ENCODE measurements around the gene L3MBTL2.
"Not testable (repeated sequence)": the region's sequence is repeated elsewhere in the genome, so short reads cannot be mapped to it uniquely, and the experiment has no call there.

The L3MBTL2 gene

DNA sequence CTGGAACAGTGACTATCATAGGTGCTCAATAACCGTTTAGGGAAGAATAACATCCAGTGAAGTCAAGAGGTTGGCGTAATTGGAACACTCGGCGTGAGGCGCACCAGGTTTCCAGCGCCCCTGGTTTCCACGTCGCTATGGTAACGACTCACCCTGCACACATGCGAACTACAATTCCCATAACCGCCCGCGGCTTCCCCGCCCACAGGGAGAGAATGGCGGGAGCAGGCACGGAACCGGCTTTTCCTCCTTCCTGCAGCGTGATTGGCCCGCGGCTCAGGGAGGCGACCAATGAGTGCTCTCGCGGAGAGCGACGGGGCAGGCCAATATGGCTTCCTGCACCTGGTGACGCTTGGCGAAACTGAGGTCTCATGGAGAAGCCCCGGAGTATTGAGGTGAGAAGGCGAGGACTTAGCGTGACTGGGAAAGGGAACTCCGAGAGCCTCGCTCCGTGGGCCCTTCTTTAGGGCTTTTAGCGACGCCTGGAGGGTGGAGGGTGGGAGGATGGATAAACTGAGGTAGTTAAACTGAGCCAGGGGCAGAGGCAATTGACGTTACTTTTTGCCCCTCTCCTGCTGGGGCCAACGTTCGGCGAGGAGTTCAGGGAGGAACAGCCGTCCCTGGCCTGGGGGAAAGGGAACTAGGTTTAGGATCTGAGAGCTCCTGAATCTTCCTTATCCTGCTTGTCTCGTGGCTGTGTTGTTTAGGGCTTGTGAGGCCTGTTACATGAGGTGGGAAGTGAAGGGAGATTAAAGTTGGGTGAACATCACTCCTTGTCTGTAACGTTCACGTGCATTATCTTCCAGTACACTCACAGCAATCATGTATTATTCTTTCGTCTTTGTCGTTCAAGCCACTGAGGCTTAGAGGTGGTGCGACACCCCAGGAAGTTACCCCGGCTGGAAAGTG, at the start of gene L3MBTL2:
TSS of gene L3MBTL2 (plus strand) at position 321 of the 909 bp plus-strand sequence. CDS start at position 372, 51 bp downstream.
- peak; percentile 91 to 96 for DNase-seq (ENCODE audit: low read depth in 1 of 2, low spot score in 1 of 2)
- in situ Hi-C loops (cut with HindIII; ENCODE audit: low pct_unique_long_range_greater_than_20kb, low sequenced_read_pairs) = no loop called here
- TF ChIP-seq JUND (IDR thresholded peaks at IDR 0.05; ENCODE audit: low read depth) = no peak

DNA sequence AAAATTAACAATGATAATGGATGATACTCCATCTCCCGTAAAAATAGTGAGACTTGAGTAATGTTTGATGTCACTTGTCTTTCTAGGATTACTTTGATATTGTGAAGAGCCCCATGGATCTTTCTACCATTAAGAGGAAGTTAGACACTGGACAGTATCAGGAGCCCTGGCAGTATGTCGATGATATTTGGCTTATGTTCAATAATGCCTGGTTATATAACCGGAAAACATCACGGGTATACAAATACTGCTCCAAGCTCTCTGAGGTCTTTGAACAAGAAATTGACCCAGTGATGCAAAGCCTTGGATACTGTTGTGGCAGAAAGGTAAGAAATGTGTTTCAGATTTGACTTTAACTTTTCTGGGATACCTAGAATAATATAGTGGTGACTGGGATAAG, 48.0 kb upstream of the L3MBTL2 start:
- in situ Hi-C loops (cut with HindIII; ENCODE audit: low pct_unique_long_range_greater_than_20kb, low sequenced_read_pairs) = no loop called here
- no peak for TF ChIP-seq JUND (IDR thresholded peaks at IDR 0.05; ENCODE audit: low read depth)
- no peak for DNase-seq (ENCODE audit: low read depth in 1 of 2, low spot score in 1 of 2)

DNA sequence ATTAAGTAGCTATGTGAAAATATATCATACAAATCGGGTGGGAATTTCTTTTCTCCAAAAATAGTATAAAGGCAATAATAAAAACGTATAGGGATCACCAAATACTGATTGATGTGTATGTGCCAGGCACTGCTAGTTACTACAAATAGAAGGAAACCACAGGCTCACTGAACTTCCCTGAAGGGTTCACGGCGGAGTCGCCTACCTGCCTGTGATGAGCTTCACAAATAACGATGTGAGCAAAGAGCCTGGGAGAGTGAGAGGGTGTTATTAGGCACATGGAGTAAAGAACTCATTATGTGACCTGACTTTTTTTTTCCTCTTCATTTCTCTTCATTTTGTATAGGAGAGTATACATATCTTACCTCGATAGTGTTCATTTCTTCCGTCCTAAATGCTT, 36.0 kb upstream of the L3MBTL2 start:
- no peak for TF ChIP-seq JUND (IDR thresholded peaks at IDR 0.05; ENCODE audit: low read depth)
- in situ Hi-C loops (cut with HindIII; ENCODE audit: low pct_unique_long_range_greater_than_20kb, low sequenced_read_pairs) = no loop called here
- DNase-seq (ENCODE audit: low read depth in 1 of 2, low spot score in 1 of 2) = no peak

DNA sequence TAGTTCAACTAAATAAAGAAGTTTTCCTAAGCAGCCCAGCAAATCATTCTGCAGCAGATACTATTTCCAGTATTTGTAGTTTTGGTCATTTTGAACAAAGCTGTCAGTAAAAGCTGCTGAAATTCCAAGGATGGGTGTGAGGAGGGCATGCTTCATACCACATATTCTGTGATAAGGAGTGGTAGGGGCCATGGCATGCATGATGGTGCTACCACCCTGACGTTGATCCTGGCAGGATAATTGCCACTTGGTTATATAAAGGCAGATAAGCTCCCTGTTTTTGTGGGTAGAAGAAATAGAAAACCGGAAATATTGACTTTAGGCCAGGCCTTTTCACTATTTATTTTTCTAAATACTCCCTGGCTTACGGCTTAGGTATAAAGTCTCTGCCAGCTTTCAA, 33.1 kb upstream of the L3MBTL2 start:
- in situ Hi-C loops (cut with HindIII; ENCODE audit: low pct_unique_long_range_greater_than_20kb, low sequenced_read_pairs) = no loop called here
- no peak for TF ChIP-seq JUND (IDR thresholded peaks at IDR 0.05; ENCODE audit: low read depth)
- no peak for DNase-seq (ENCODE audit: low read depth in 1 of 2, low spot score in 1 of 2)

DNA sequence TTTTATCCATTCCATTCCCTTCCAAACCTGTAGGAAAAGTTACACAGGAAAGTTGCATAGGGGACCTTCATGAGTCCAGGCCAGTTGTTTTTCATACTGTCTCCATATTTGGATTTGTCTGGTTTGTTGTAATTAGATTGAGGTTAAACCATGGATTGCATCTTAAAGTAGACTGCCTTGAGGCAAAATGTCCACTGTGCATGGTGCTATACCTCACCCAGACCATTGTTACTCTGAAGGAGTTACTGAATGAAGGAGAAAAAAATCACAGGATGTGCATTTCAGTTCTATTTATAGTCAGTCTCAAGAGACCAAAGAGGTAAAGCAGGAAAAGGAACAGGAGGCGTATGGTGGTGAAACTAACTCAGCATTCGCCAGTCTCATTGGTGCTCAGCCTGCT, 29.6 kb upstream of the L3MBTL2 start:
- TF ChIP-seq JUND (IDR thresholded peaks at IDR 0.05; ENCODE audit: low read depth) = no peak
- in situ Hi-C loops (cut with HindIII; ENCODE audit: low pct_unique_long_range_greater_than_20kb, low sequenced_read_pairs) = no loop called here

DNA sequence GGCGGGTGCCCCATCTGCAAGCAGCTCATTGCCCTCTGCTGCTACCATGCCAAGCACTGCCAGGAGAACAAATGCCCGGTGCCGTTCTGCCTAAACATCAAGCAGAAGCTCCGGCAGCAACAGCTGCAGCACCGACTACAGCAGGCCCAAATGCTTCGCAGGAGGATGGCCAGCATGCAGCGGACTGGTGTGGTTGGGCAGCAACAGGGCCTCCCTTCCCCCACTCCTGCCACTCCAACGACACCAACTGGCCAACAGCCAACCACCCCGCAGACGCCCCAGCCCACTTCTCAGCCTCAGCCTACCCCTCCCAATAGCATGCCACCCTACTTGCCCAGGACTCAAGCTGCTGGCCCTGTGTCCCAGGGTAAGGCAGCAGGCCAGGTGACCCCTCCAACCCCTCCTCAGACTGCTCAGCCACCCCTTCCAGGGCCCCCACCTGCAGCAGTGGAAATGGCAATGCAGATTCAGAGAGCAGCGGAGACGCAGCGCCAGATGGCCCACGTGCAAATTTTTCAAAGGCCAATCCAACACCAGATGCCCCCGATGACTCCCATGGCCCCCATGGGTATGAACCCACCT, 28.0 kb upstream of the L3MBTL2 start:
- no peak for DNase-seq (ENCODE audit: low read depth in 1 of 2, low spot score in 1 of 2)
- in situ Hi-C loops (cut with HindIII; ENCODE audit: low pct_unique_long_range_greater_than_20kb, low sequenced_read_pairs) = no loop called here
- TF ChIP-seq JUND (IDR thresholded peaks at IDR 0.05; ENCODE audit: low read depth) = no peak

More for the DNA sequence above, 29.6 kb upstream of the L3MBTL2 start:
- no peak for DNase-seq (ENCODE audit: low read depth in 1 of 2, low spot score in 1 of 2)

DNA sequence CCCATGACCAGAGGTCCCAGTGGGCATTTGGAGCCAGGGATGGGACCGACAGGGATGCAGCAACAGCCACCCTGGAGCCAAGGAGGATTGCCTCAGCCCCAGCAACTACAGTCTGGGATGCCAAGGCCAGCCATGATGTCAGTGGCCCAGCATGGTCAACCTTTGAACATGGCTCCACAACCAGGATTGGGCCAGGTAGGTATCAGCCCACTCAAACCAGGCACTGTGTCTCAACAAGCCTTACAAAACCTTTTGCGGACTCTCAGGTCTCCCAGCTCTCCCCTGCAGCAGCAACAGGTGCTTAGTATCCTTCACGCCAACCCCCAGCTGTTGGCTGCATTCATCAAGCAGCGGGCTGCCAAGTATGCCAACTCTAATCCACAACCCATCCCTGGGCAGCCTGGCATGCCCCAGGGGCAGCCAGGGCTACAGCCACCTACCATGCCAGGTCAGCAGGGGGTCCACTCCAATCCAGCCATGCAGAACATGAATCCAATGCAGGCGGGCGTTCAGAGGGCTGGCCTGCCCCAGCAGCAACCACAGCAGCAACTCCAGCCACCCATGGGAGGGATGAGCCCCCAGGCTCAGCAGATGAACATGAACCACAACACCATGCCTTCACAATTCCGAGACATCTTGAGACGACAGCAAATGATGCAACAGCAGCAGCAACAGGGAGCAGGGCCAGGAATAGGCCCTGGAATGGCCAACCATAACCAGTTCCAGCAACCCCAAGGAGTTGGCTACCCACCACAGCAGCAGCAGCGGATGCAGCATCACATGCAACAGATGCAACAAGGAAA, 27.3 kb upstream of the L3MBTL2 start:
- in situ Hi-C loops (cut with HindIII; ENCODE audit: low pct_unique_long_range_greater_than_20kb, low sequenced_read_pairs) = no loop called here
- no peak for TF ChIP-seq JUND (IDR thresholded peaks at IDR 0.05; ENCODE audit: low read depth)
- DNase-seq (ENCODE audit: low read depth in 1 of 2, low spot score in 1 of 2) = no peak

DNA sequence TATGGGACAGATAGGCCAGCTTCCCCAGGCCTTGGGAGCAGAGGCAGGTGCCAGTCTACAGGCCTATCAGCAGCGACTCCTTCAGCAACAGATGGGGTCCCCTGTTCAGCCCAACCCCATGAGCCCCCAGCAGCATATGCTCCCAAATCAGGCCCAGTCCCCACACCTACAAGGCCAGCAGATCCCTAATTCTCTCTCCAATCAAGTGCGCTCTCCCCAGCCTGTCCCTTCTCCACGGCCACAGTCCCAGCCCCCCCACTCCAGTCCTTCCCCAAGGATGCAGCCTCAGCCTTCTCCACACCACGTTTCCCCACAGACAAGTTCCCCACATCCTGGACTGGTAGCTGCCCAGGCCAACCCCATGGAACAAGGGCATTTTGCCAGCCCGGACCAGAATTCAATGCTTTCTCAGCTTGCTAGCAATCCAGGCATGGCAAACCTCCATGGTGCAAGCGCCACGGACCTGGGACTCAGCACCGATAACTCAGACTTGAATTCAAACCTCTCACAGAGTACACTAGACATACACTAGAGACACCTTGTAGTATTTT, 26.6 kb upstream of the L3MBTL2 start:
- no peak for TF ChIP-seq JUND (IDR thresholded peaks at IDR 0.05; ENCODE audit: low read depth)
- in situ Hi-C loops (cut with HindIII; ENCODE audit: low pct_unique_long_range_greater_than_20kb, low sequenced_read_pairs) = no loop called here
- no peak for DNase-seq (ENCODE audit: low read depth in 1 of 2, low spot score in 1 of 2)

DNA sequence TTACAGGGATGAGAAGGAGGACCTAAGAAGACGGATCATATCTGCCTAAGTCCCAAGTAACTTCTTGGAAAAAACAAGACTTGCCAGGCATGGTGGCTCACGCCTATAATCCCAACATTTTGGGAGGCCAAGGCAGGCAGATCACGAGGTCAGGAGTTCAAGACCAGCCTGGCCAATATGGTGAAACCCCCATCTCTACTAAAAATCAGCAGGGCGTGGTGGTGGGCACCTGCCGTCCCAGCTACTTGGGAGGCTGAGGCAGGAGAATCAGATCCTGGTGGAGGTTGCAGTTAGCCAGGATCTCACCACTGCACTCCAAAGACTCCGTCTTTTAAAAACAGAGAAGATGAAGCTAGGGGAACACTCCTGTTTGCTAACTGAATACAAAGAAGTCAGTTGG, 24.8 kb upstream of the L3MBTL2 start:
- DNase-seq (ENCODE audit: low read depth in 1 of 2, low spot score in 1 of 2); in situ Hi-C loops (cut with HindIII; ENCODE audit: low pct_unique_long_range_greater_than_20kb, low sequenced_read_pairs): not testable (repeated sequence)

DNA sequence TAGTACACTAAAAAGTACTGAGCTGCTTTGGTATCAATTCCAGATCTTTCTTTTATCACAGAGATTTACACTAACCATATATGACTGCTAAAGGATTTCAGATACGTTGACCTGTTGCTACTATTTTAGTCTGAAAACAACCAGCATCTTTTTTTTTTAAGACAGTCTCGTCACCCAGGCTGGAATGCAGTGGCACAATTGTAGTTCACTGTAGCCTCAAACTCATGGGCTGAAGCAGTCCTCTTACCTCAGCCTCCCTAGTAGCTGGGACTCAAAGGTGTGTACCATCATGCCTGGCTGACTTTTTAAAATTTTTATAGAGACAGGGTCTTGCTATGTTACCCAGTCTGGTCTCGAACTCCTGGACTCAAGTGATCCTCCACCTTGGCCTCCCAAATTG, 24.2 kb upstream of the L3MBTL2 start:
- in situ Hi-C loops (cut with HindIII; ENCODE audit: low pct_unique_long_range_greater_than_20kb, low sequenced_read_pairs) = no loop called here
- no peak for TF ChIP-seq JUND (IDR thresholded peaks at IDR 0.05; ENCODE audit: low read depth)

DNA sequence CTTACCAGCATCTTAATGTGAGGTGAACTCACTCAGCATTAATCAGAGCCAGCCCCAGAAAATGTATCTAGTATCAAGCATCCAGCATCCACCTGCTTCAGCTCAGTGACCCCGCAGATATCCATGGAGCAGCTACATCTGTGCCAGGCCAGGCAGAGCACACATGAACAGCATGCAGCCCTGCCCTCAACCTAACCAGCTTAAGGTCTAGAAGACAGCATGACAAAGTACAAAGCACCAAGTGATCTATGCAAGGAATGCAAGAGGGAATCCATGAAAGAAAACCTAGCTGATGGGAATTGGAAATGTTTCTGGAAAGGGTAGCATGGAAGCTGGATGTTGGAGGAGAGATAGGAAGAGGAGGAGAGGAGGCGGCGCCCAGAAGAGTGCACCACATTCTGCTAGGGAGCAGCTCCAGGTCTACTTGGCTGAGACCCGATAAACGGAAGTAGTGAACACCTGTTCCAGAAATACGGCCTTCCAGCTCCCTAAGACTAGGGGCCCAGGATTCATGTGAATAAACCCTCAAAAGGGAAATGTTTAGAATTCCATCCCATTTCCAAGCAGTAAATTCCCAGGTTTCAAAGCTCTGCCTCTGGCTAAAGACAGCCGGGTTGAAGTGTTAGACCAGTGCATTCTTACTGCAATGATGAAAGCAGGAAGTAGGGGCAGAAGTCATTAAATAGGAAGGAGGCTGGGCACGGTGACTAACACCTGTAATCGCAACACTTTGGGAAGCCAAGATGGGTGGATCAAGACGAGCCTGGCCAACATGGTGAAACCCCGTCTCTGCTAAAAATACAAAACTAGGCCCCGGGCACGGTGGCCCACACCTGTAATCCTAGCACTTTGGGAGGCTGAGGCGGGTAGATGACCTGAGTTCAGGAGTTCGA, 23.5 kb upstream of the L3MBTL2 start:
- in situ Hi-C loops (cut with HindIII; ENCODE audit: low pct_unique_long_range_greater_than_20kb, low sequenced_read_pairs) = no loop called here
- TF ChIP-seq JUND (IDR thresholded peaks at IDR 0.05; ENCODE audit: low read depth) = no peak
- no peak for DNase-seq (ENCODE audit: low read depth in 1 of 2, low spot score in 1 of 2)

More for the DNA sequence above, 24.2 kb upstream of the L3MBTL2 start:
- no peak for DNase-seq (ENCODE audit: low read depth in 1 of 2, low spot score in 1 of 2)

DNA sequence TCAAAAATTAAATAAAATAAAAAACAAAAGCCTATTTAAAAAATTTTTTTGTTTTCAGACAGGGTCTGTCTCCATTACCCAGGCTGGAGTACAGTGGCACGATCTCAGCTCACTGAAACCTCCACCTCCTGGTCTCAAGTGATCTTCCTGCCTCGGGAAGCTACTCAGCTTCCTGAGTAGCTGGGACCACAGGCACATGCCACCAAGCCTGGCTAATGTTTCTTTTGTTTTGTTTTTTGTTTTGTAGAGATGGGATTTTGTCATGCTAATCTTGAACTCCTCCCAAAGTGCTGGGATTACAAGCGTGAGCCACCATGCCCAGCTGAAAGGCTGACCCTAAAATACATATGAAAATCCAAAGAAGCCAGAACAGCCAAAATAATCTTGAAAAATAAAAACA, 20.4 kb upstream of the L3MBTL2 start:
- DNase-seq (ENCODE audit: low read depth in 1 of 2, low spot score in 1 of 2) = no peak
- in situ Hi-C loops (cut with HindIII; ENCODE audit: low pct_unique_long_range_greater_than_20kb, low sequenced_read_pairs) = no loop called here
- no peak for TF ChIP-seq JUND (IDR thresholded peaks at IDR 0.05; ENCODE audit: low read depth)
